HUDEP-2 (cell line): Measurements from ENCODE around the gene KMT2A.
A peak's percentile ranks its signal among the peaks of the same experiment; 100 is the strongest.
"Not testable (repeated sequence)": the region's sequence is repeated elsewhere in the genome, so short reads cannot be mapped to it uniquely, and the experiment has no call there.

Experiments used
- DNase-seq, 76 experiments: peaks; one replicate each; lab custom pipeline; 2025; ENCODE audit not compliant: unreplicated experiment in 76 of 76; lab: John Stamatoyannopoulos, UW

KMT2A gene

GRCh38 chr11:118435893-118436624, at the start of gene KMT2A:
KMT2A (plus strand) TSS chr11:118436492; CDS start chr11:118436513, 21 bp downstream.
- peak in 75 of 76 experiments; percentile 38 to 97 (median 92) for DNase-seq

- no peak for DNase-seq
Observed at GRCh38 chr11:118396097-118396501, 40.2 kb upstream of the KMT2A start.

GRCh38 chr11:118397448-118397847, 38.8 kb upstream of the KMT2A start:
- no peak for DNase-seq

GRCh38 chr11:118398791-118399559, 37.3 kb upstream of the KMT2A start:
- DNase-seq: peak in 1 of 76 experiments; percentile 10

- DNase-seq: peak in 75 of 76 experiments; percentile 23 to 95 (median 85)
Observed at GRCh38 chr11:118401151-118401879, 35.0 kb upstream of the KMT2A start, which contains the start of gene ATP5MG. ATP5MG (plus strand) TSS chr11:118401606; CDS start chr11:118401666, 60 bp downstream.

GRCh38 chr11:118401880-118402590, 34.3 kb upstream of the KMT2A start:
- DNase-seq: no peak

- DNase-seq: not testable (repeated sequence)
Observed at GRCh38 chr11:118402594-118402993, 33.7 kb upstream of the KMT2A start.

- DNase-seq: no peak
Observed at GRCh38 chr11:118406599-118407166, 29.6 kb upstream of the KMT2A start.

GRCh38 chr11:118410055-118410745, 26.1 kb upstream of the KMT2A start:
- no peak for DNase-seq

- DNase-seq: no peak
Observed at GRCh38 chr11:118411530-118411929, 24.8 kb upstream of the KMT2A start.

GRCh38 chr11:118412921-118413320, 23.4 kb upstream of the KMT2A start:
- no peak for DNase-seq

GRCh38 chr11:118415062-118415738, 21.1 kb upstream of the KMT2A start:
- DNase-seq: peak in 26 of 76 experiments; percentile 7 to 73 (median 33)

- peak in 74 of 76 experiments; percentile 15 to 97 (median 84) for DNase-seq
Observed at GRCh38 chr11:118415739-118416068, 20.6 kb upstream of the KMT2A start.

- DNase-seq: not testable (repeated sequence)
Observed at GRCh38 chr11:118416900-118417299, 19.4 kb upstream of the KMT2A start.

- DNase-seq: no peak
Observed at GRCh38 chr11:118417801-118418200, 18.5 kb upstream of the KMT2A start.

GRCh38 chr11:118418766-118419165, 17.5 kb upstream of the KMT2A start:
- no peak for DNase-seq

- DNase-seq: no peak
Observed at GRCh38 chr11:118427707-118428106, 8.6 kb upstream of the KMT2A start.

GRCh38 chr11:118430956-118431355, 5.3 kb upstream of the KMT2A start:
- DNase-seq: peak in 2 of 76 experiments; percentile 6 to 10

GRCh38 chr11:118434123-118434552, 2.2 kb upstream of the KMT2A start:
- peak in 5 of 76 experiments; percentile 3 to 46 (median 18) for DNase-seq
